ENCODE data around the gene PADI1. TPM values are rescaled to one million over a fixed set of nuclear protein-coding genes. Genes with fewer than 3 reads are reported as not detected.
"Not testable (repeated sequence)": the region's sequence is repeated elsewhere in the genome, so short reads cannot be mapped to it uniquely, and the experiment has no call there.

Gene PADI1
- total RNA-seq, 1 experiment from 2014 or later = not detected

DNA sequence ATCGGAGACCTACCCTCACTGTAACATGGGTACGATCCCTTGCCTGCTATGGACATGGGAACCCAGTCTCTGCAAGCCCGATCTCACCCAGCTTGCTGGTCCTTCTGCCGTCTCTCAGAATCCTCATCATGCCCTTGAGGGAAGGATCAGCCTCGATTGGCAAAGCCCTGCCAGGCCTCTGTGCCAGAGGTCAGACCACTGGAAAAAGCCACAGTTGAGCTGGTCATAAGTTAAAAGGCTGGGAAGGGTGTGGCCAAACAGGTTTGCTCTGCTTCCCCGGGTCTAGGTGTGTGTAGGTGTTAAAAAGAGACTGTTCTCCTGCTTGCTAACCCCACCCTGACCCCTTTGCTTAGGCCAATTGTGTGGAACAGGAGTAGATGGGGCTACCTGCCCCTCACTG, 24.5 kb downstream of the PADI1 start:
- in situ Hi-C loops (cut with HindIII; ENCODE audit: low pct_unique_long_range_greater_than_20kb, low sequenced_read_pairs) = no loop called here

DNA sequence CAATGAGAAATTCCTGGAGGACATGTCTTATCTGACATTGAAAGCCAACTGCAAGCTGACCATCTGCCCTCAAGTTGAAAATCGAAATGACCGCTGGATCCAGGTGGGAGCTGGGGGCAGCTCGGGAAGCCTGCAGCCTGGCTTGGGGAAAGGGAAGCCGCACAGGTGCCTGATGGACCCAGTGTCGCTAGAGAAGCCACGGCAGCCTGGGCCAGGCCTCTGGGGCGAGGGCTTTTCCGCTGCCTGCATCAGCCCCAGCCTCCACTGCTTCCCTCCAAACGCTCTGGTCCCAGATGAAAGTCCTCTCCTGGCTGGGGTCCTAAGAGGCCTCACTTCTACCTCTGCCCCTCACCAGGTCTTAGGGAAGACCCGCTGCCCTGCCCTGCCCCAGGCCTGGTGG, 25.2 kb downstream of the PADI1 start:
- in situ Hi-C loops (cut with HindIII; ENCODE audit: low pct_unique_long_range_greater_than_20kb, low sequenced_read_pairs) = no loop called here
- DNase-seq (ENCODE audit: low read depth, low spot score) = no peak

More for the DNA sequence above, 24.5 kb downstream of the PADI1 start:
- DNase-seq (ENCODE audit: low read depth, low spot score) = no peak

DNA sequence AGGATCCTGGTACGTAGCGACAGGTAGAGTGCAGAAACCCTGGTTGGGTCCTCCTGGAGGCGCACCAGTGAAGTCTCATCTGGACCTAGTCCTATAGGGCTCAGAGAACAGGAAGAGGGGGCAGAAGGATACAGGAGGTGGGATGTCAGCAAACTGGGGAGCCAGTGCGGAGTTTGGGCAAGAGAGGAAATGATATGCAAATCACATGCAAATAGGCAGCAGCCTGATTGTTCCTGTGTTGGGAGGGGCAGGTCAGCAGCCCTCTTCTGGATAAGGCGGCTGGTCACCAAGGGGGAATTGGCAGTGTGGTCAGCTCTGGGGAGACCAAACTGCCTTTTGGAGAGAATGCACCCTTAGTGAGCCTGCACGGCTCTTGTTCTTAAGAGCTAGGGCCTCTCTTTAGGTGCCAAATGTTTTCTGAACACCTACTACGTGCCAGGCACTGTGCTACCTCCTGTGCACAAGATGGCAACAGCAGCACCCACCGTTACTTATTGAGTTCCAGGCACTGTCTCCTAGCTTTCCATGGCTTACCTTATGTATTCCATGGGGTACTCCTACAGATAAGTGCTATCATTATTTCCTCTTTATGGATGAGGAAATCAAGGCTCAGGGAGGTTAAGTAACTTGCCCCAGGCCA, 25.9 kb downstream of the PADI1 start:
- in situ Hi-C loops (cut with HindIII; ENCODE audit: low pct_unique_long_range_greater_than_20kb, low sequenced_read_pairs) = no loop called here
- DNase-seq (ENCODE audit: low read depth, low spot score) = no peak

DNA sequence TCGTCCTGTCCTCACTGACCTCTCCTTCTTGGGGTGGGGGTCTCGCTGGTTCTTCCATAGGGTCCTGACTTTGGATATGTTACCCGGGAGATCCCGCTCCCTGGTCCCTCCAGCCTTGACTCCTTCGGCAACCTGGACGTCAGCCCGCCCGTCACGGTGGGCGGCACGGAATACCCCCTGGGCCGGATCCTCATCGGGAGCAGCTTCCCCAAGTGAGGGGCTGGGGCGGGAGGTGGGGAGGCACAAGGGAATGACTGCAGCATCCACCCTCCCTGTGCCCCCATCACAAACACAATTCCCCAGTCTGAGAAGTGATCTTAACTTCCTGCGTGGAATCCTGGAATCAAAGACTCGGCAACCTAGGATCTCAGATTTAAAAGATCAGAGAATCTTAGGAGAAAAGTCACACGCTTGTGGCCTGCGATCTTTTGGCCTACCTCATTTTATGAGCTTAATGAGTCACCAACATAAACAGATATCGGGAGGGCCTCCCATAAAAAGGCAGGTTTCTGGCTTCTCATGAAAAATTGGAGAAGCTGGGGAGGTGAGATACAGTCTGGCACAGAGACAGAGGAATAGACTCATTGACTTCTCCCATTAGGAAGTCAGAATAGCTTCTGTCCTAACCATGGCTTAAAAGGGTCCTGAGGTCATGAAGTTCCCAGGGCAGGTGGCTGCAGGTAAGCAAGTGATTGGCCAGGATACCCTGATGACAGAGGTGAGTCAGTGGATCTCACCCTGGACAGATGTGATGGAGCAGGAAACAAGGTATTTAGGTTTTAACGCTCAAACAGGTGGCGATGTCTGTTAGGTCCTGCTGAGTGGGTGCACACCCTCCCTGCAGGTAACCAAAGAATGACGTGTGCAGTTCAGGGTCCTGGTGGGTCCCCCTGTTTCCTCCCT, 28.1 kb downstream of the PADI1 start:
- no peak for DNase-seq (ENCODE audit: low read depth, low spot score)
- in situ Hi-C loops (cut with HindIII; ENCODE audit: low pct_unique_long_range_greater_than_20kb, low sequenced_read_pairs) = no loop called here

DNA sequence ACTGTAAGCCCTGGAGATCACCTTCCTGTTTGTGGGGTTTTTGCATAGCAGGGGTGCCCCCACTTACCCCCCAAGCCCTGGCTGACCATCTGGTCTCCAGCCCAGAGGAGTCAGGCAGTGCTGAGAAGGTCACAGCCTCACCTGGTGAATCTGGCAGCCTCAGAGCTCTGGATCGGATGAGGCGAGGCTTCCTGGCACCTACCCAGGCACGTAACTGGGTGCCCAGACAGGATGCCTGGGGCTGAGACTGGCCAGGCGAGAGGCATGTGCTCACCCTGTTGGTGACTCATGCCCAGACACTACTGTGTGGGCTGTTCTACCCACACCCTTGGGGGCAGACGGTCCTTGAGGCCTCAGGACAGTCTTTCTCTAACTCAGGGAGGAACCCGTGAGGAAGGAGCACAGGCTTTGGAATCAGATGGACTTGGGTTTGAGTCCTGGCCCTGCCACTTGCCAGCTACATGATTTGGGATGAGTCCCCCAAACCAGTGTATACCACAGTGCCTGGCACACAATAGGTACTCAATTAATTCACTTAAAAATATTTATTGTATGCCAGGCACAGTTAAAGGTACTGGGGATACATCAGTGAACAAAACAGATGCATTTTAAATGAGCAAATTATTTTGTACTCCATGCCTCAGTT, 28.9 kb downstream of the PADI1 start:
- in situ Hi-C loops (cut with HindIII; ENCODE audit: low pct_unique_long_range_greater_than_20kb, low sequenced_read_pairs) = no loop called here
- DNase-seq (ENCODE audit: low read depth, low spot score) = peak; percentile 71

DNA sequence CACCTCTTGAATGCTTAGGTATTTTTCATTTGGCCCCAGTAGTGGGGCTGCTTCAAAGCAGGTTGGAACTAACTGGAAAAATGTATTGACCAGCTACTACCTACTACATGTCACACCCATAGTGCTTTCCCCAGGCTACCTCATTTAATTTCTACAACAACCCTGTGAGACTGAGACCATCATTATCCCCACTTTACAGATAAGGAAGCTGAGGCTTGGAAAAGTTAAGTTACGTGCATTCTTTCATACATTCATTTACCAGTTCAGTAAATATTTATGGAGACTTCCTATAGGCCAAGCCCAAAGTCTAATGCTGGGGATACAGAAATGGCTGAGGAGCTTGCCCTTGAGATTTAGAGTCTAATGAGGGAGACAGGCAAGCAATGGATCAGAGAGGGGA, 29.5 kb downstream of the PADI1 start:
- in situ Hi-C loops (cut with HindIII; ENCODE audit: low pct_unique_long_range_greater_than_20kb, low sequenced_read_pairs) = no loop called here
- DNase-seq (ENCODE audit: low read depth, low spot score) = no peak

DNA sequence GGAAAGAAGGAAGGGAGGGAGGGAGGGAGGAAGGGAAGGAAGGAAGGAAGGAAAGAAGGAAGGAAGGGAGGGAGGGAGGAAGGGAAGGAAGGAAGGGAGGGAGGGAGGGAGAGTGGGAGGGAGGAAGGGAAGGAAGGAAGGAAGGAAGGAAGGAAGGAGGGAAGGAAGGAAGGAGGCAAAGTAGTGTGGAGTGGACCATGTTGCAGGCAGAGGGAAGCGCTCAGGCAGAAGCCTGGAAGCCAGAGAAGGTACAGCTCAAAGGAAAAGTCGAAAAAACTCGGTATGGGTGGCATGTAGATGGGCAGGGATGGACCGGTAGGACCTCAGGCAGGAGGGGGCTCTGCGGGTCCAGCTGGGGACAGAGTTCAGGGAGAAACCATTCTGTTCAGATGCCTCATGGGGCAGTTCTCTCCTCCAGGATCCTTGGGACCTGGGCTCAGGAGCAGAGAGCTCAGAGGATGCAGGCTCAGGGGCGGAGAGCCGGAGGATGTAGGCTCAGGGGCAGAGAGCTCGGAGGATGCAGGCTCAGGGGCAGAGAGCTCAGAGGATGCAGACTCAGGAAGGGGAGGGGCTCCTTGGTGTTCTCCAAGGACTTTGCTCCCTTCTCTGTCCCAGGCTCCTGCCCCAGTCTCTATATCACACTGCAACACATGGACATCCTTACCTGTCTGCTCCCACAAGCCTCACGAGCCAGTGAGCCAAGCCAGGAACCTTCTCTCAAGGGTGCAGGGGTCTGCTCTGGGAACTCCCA, 30.4 kb downstream of the PADI1 start:
- in situ Hi-C loops (cut with HindIII; ENCODE audit: low pct_unique_long_range_greater_than_20kb, low sequenced_read_pairs) = no loop called here
- no peak for DNase-seq (ENCODE audit: low read depth, low spot score)

DNA sequence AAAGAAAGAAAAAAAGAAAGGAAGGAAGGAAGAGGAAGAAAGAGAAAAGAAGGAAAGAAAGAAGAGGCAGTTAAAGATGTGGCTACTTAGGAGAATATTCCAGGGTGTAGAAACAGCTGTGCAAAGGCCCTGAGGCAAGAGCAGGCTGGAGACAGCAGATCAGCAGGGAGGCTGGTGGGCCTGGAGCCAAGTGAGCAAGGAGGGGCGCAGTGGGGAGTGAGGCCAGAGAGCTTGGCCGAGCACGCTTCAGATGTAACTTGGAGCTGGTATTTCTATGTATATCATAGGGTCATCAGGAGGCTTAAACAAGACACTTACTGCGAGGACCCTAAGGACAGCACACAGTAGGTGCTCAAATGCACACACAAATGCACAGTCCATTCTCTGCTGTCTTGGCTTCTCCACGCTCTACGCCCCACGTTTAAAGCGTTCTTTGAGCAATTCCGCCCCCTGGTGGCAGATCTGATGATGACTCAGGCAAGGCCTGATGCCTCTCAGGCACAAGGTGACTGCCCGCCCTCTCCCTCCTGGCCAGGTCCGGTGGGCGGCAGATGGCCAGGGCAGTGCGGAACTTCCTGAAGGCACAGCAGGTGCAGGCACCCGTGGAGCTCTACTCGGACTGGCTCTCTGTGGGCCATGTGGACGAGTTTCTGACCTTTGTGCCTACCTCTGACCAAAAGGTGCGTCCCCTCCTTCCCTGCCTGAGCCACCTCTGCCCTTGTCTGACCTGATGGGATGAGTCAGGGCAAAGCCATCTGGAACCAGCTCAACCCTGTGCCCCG, 32.0 kb downstream of the PADI1 start:
- in situ Hi-C loops (cut with HindIII; ENCODE audit: low pct_unique_long_range_greater_than_20kb, low sequenced_read_pairs) = no loop called here
- peak; percentile 88 for DNase-seq (ENCODE audit: low read depth, low spot score)

DNA sequence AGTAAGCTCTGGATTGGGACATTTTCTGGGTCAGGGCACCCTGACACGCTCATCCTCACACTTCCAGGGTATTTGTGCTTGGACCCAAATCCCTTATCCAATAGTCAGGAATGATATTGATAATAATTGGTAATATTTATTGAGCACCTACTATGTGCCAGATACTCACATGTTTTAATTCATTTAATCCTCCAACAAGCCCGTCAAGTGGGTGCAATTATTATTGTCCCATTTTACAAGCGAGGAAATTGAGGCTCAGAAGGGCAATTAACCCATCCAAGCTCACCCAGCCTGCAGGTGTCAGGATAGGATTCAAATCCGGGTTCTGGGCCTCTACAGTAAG, 32.6 kb downstream of the PADI1 start:
- in situ Hi-C loops (cut with HindIII; ENCODE audit: low pct_unique_long_range_greater_than_20kb, low sequenced_read_pairs) = no loop called here
- no peak for DNase-seq (ENCODE audit: low read depth, low spot score)

DNA sequence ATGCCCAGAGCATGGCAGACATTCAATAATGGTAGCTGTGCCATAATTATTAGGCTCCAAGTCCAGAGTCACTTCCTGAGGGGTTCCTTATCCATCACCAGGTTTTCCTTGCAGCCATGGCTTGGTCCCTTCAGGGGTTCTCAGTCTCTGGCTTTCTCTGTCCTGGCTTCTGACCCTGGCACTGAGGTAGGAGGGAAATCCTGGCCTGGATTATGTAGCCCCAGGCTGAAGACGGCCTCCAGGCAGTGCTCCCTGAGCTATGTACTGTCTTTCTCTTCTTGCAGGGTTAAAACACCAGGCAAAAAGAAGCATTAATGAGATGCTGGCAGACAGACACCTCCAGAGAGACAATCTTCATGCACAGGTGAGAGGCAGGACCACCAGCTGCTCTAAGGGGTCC, 34.5 kb downstream of the PADI1 start:
- in situ Hi-C loops (cut with HindIII; ENCODE audit: low pct_unique_long_range_greater_than_20kb, low sequenced_read_pairs) = no loop called here
- peak; percentile 83 for DNase-seq (ENCODE audit: low read depth, low spot score)

DNA sequence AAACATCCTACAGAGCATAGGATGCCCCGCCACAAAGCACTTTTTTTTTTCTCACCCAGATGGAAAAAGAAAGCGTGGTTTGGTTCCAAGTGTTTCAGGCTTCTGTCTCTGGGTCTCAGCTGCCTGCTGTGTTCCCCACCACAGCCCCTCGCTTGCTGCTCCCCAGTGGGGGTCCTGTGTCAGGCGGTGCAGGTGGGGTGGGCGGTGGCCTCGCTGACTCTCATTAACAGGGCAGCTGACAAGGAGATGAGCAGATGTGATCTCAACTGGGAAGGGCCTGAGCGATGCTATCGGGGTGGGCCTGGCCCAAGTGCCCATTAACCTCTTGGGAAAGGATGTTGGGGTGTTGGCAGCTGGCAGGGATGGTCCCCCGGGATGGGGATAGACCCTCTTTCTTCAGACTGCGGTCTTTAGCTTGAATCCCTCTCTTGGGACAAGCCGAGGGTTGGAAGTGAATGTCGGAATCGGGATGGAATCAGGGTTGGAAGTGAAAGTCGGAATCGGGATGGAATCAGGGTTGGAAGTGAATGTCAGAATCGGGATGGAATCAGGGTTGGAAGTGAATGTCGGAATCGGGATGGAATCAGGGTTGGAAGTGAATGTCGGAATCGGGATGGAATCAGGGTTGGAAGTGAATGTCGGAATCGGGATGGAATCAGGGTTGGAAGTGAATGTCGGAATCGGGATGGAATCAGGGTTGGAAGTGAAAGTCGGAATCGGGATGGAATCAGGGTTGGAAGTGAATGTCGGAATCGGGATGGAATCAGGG, 36.3 kb downstream of the PADI1 start:
- in situ Hi-C loops (cut with HindIII; ENCODE audit: low pct_unique_long_range_greater_than_20kb, low sequenced_read_pairs); DNase-seq (ENCODE audit: low read depth, low spot score): not testable (repeated sequence)

DNA sequence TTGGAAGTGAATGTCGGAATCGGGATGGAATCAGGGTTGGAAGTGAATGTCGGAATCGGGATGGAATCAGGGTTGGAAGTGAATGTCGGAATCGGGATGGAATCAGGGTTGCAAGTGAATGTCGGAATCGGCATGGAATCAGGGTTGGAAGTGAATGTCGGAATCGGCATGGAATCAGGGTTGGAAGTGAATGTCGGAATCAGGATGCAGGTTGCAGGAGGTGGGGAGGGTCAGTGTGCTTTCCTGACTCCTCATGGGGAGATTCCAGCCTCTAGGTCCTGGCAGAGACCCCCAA, 36.8 kb downstream of the PADI1 start:
- in situ Hi-C loops (cut with HindIII; ENCODE audit: low pct_unique_long_range_greater_than_20kb, low sequenced_read_pairs); DNase-seq (ENCODE audit: low read depth, low spot score): not testable (repeated sequence)

DNA sequence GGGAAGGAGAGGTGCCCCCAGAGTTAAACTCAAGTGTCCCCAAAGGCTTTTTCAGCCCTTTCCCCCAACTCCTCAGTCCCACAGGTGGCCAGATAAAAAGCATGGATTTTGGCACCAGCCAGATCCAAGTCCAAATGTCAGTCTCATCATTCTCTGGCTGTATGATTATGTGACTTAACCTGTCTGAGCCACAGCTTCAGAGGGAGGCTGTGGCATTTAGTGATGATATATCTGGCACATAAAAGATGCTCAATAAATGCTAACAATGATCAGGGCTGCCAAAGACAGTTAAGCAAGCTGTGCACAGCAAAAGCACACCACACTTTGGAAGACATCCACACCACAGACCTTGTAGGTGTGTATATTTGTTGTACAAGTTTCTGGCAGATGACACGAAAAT, 38.3 kb downstream of the PADI1 start:
- in situ Hi-C loops (cut with HindIII; ENCODE audit: low pct_unique_long_range_greater_than_20kb, low sequenced_read_pairs) = no loop called here
- no peak for DNase-seq (ENCODE audit: low read depth, low spot score)

DNA sequence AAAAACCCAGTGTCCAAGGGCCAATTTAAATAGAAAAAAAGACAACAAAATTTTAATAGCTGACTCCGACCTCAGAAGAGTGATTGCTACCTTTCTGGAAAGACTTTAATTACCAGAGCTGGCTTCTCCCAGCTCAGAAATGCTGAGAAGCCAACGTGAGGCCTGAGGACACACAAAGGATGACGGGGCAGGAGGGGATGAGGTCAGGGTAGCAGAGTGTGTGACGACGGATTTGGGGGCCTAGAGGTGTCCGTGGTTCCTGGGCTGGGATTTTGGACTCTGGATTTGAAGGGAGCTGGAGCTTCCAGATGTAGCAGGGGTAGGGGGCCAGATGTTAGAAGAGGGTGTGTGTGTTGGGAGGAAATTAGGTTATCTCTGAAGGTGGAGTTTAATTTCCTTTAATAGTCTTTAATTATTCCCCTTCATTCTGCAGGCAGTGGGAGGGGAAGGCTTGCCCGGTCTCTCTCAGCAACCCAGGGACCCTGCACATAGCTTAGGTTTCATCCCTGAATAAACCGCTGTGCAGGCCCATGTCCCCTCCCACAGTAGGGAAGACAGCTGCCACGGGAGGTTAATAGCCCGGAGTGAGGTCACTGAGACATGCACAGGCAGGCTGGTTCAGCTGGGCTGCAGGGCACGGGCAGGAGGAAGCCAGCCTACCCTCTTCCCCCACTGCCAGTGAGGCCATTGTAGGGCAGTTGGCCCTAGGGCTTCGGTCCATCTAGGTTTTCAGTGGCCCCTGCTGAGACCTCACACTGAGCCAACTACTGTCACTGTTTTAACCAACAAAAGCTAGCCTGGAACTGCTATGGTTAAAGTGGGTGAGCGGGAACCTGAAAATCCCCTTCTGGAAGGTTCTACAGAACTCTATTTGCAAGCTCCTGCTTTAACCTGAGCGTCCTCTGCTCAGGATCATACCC, 40.2 kb downstream of the PADI1 start:
- in situ Hi-C loops (cut with HindIII; ENCODE audit: low pct_unique_long_range_greater_than_20kb, low sequenced_read_pairs) = no loop called here

DNA sequence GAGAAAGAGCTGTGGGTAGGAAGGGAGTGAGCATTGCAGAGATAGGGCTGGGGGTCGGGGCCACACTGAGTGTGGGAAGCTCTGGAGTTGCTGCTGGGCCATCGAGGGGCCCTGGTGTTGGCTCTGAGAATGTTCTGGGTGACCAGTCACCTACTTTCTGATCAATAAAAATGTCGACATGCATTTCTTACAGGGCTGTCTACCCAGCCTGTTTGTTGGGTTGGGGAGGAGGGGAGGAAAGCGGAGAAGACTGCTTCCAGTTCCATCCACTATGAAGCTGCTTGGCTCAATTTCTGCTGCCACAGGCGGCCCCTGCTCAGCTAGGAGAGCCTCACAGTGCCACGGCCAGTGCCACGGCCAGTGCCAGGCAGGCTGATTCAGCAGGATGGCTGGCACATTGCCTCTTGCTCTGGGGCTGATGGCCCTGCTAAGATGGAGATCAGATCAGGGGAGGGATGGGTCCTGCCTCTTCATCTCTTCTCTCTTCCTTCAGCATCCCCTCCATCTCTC, 40.9 kb downstream of the PADI1 start:
- in situ Hi-C loops (cut with HindIII; ENCODE audit: low pct_unique_long_range_greater_than_20kb, low sequenced_read_pairs) = no loop called here
- no peak for DNase-seq (ENCODE audit: low read depth, low spot score)

More for the DNA sequence above, 40.2 kb downstream of the PADI1 start:
- no peak for DNase-seq (ENCODE audit: low read depth, low spot score)

DNA sequence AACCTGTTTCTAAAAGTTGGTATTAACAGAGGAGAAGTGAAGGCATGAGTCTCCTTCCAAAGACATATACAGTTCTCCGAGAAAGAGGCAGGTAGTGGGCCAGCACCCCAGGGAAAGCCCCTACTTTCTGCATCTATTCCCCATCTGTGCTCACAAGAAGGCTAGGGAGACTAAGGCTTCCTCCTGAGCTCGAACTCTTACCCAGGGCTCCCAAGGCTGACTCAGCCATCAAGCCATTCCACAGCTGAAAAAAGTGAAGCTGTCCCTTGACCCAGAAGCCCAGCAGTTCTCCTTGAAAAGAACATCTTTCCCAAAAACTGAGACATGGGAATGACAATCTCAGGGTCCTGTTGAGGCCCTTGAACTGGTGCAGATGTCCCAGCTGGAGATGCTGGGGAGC, 42.0 kb downstream of the PADI1 start:
- DNase-seq (ENCODE audit: low read depth, low spot score) = no peak
- in situ Hi-C loops (cut with HindIII; ENCODE audit: low pct_unique_long_range_greater_than_20kb, low sequenced_read_pairs) = no loop called here

Data from SK-MEL-5 (cell line).